Activated CD8-positive, alpha-beta T cell treated with anti-CD3 and anti-CD28 coated beads, Interleukin-2, amount 10 ng/mL, durations not matched to agents 7 days and 5 days (primary cell): ENCODE results near the gene LRPPRC. TPM values are rescaled to one million over a fixed set of nuclear protein-coding genes. Genes with fewer than 3 reads are reported as not detected.

Experiments used
- ATAC-seq: fragments of 150-1000 bp; cut with Tn5 transposase; one replicate; pipeline ENCODE4 v1.10.0; 2021; ENCODE audit warnings: moderate library complexity
- CTCF ChIA-PET: fragments of 350-600 bp; sonication (Branson Sonifier 250); formaldehyde crosslinking; loops from one replicate; lab custom pipeline; 2021; ENCODE audit warnings: antibody characterized with exemption; lab: Charles Lee
- POLR2A ChIA-PET: fragments of 350-600 bp; sonication (Branson Sonifier 250); formaldehyde crosslinking; loops from one replicate; lab custom pipeline; 2021; ENCODE audit warnings: antibody characterized with exemption; lab: Charles Lee
- DNase-seq: peaks from one replicate; pipeline ENCODE4 v3.0.0-alpha.2; 2020
- H3K27ac Mint-ChIP-seq: one replicate; pipeline ENCODE4 v1.8.0; 2021; ENCODE audit warnings: mild to moderate bottlenecking, mixed read lengths
- H3K27me3 Mint-ChIP-seq: one replicate; pipeline ENCODE4 v1.8.0; 2021; ENCODE audit warnings: low read depth, mixed read lengths
- H3K36me3 Mint-ChIP-seq: one replicate; pipeline ENCODE4 v1.8.0; 2021; ENCODE audit warnings: low read depth, mixed read lengths
- H3K4me1 Mint-ChIP-seq: one replicate; pipeline ENCODE4 v1.8.0; 2021; ENCODE audit warnings: low read depth, mixed read lengths
- H3K4me3 Mint-ChIP-seq: one replicate; pipeline ENCODE4 v1.8.0; 2021; ENCODE audit warnings: mild to moderate bottlenecking, mixed read lengths
- H3K9me3 Mint-ChIP-seq: one replicate; pipeline ENCODE4 v1.8.0; 2022; ENCODE audit warnings: mixed read lengths; ENCODE audit not compliant: insufficient read depth
- total RNA-seq, 2 experiments: library from RNA; stranded (reverse); gene quantifications; one replicate each; pipeline ENCODE4 v1.2.3, GENCODE V29; 2021

LRPPRC gene
- total RNA-seq, 2 experiments from 2014 or later, result 91.2 to 94.7 TPM

DNA sequence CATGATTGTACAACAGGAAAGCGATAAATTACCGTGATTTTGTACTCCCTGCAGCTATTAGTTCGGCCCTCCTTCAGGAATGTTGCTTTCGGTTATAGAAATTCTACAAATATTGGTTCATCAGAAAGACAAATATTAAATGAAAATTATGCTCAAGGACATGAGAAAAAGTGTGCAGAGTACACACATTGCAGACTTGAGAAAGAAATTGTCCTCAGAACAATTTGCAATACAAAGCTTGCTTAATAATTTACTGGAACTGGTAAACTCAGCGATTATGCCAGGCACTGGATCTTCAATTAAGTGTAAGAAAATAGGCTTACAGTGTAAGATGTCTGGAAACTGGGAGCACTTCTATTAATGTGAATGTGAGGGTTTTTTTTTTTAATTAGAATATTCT lies 111.1 kb downstream of the LRPPRC start:
- Mint-ChIP-seq H3K36me3 (peaks cover 29% of the 10 kb centered on the region), H3K27me3 (no peaks in the 10 kb centered on the region), H3K9me3 (no peaks in the 10 kb centered on the region), H3K4me1 (no peaks in the 10 kb centered on the region), H3K27ac (no peak overlapping the region), H3K4me3 (no peak overlapping the region)
- no peak for ATAC-seq
- ChIA-PET CTCF (no interaction called here), POLR2A (interaction anchor here (1.1 kb wide), 1 partner anchor 120 kb away, joined by 3 read pairs; no protein-coding TSS in a partner anchor)
- no peak for DNase-seq

- Mint-ChIP-seq H3K27me3 (no peaks in the 10 kb centered on the region), H3K4me3 (no peak overlapping the region), H3K9me3 (no peaks in the 10 kb centered on the region), H3K27ac (no peak overlapping the region), H3K4me1 (peaks cover 4% of the 10 kb centered on the region), H3K36me3 (peaks cover 9% of the 10 kb centered on the region)
- POLR2A ChIA-PET, result no interaction called here
- CTCF ChIA-PET, result no interaction called here
- DNase-seq (no peak), ATAC-seq (no peak)
These were observed 113.5 kb downstream of the LRPPRC start for GRCh38 chr2:43882312-43882711.

- no peak overlapping the region for H3K4me3 Mint-ChIP-seq
- H3K9me3 Mint-ChIP-seq, result no peaks in the 10 kb centered on the region
- ChIA-PET CTCF (no interaction called here), POLR2A (no interaction called here)
- H3K27ac Mint-ChIP-seq, result no peak overlapping the region
- H3K36me3 Mint-ChIP-seq, result peaks cover 3% of the 10 kb centered on the region
- H3K27me3 Mint-ChIP-seq, result no peaks in the 10 kb centered on the region
- no peak for ATAC-seq
- peaks cover 4% of the 10 kb centered on the region for H3K4me1 Mint-ChIP-seq
- DNase-seq, result no peak
These were observed 114.8 kb downstream of the LRPPRC start for GRCh38 chr2:43880952-43881351.

DNA sequence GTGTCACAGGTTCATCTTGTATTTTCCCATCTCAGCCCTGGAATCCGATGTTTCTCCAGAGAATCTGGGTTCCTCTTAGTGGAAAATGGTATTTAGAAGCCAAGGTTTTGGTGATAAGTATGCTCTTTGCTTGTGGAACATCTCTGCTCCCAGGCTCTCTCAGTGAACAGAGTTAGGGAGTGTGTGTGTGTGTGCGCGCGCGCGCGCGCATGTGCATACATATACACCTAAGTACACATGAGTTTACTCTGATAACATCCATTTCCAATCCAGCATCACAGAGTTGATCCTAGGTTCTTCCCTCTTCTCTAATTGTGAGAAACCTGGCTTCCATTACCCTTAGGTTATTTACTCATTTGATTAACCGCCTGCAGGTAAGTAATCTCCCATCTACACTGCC lies 115.3 kb downstream of the LRPPRC start:
- ChIA-PET CTCF (no interaction called here), POLR2A (no interaction called here)
- Mint-ChIP-seq H3K9me3 (no peaks in the 10 kb centered on the region), H3K27me3 (no peaks in the 10 kb centered on the region), H3K4me1 (peaks cover 4% of the 10 kb centered on the region), H3K27ac (no peak overlapping the region), H3K36me3 (peaks cover 3% of the 10 kb centered on the region), H3K4me3 (no peak overlapping the region)
- no peak for DNase-seq
- ATAC-seq, result no peak

GRCh38 chr2:43879261-43879660 lies 116.5 kb downstream of the LRPPRC start:
- ChIA-PET POLR2A (no interaction called here), CTCF (no interaction called here)
- no peak for ATAC-seq
- no peak for DNase-seq
- no peaks in the 10 kb centered on the region for H3K36me3 Mint-ChIP-seq
- no peak overlapping the region for H3K4me3 Mint-ChIP-seq
- H3K27me3 Mint-ChIP-seq, result no peaks in the 10 kb centered on the region
- H3K9me3 Mint-ChIP-seq, result no peaks in the 10 kb centered on the region
- no peak overlapping the region for H3K27ac Mint-ChIP-seq
- peaks cover 4% of the 10 kb centered on the region for H3K4me1 Mint-ChIP-seq

- Mint-ChIP-seq H3K27ac (no peak overlapping the region), H3K4me3 (no peak overlapping the region)
- POLR2A ChIA-PET, result no interaction called here
These were observed 117.9 kb downstream of the LRPPRC start for GRCh38 chr2:43877782-43878464.

DNA sequence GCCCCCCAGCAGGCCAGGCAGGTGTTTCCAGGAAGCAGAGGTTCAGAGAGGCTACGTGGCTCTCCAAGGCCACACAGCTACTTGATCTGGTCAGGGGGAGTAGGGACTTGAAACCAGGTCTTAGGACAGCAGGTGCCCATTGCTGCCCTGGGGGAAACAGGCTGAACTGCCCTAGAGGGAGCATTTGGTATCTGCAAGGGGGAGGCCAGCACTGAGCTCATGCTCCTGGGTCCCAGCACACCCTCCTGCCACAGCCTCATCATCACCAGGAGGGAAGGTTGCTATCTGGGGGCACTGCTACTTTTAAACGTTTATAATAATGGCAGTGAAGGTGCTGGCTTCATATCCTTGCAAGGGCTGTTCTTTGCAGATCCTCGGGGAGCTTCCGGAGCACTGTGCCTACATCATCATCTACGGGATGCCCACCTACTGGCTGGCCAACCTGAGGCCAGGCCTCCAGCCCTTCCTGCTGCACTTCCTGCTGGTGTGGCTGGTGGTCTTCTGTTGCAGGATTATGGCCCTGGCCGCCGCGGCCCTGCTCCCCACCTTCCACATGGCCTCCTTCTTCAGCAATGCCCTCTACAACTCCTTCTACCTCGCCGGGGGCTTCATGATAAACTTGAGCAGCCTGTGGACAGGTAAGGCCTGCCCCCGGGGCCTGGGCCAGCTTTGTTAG lies 120.9 kb downstream of the LRPPRC start:
- peaks cover 10% of the 10 kb centered on the region for H3K27me3 Mint-ChIP-seq
- ChIA-PET CTCF (no interaction called here), POLR2A (no interaction called here)
- H3K4me3 Mint-ChIP-seq, result no peak overlapping the region
- DNase-seq, result no peak
- no peaks in the 10 kb centered on the region for H3K36me3 Mint-ChIP-seq
- no peaks in the 10 kb centered on the region for H3K9me3 Mint-ChIP-seq
- no peak overlapping the region for H3K27ac Mint-ChIP-seq
- ATAC-seq, result no peak
- peaks cover 4% of the 10 kb centered on the region for H3K4me1 Mint-ChIP-seq

More at GRCh38 chr2:43877782-43878464, 117.9 kb downstream of the LRPPRC start:
- H3K36me3 Mint-ChIP-seq, result no peaks in the 10 kb centered on the region
- peak; percentile 79 for ATAC-seq
- H3K9me3 Mint-ChIP-seq, result no peaks in the 10 kb centered on the region
- H3K27me3 Mint-ChIP-seq, result peaks cover 2% of the 10 kb centered on the region
- peak; percentile 75 for DNase-seq
- H3K4me1 Mint-ChIP-seq, result peaks cover 4% of the 10 kb centered on the region
- CTCF ChIA-PET, result interaction anchor here (0.6 to 1.5 kb wide), 9 partner anchors 11 to 466 kb away, joined by 3 to 21 read pairs (median 5); no protein-coding TSS in a partner anchor

GRCh38 chr2:43872151-43872550 lies 123.6 kb downstream of the LRPPRC start:
- H3K4me3 Mint-ChIP-seq, result no peak overlapping the region
- ChIA-PET CTCF (no interaction called here), POLR2A (no interaction called here)
- no peaks in the 10 kb centered on the region for H3K36me3 Mint-ChIP-seq
- no peak overlapping the region for H3K27ac Mint-ChIP-seq
- DNase-seq (no peak), ATAC-seq (no peak)
- peaks cover 11% of the 10 kb centered on the region for H3K27me3 Mint-ChIP-seq
- H3K4me1 Mint-ChIP-seq, result no peaks in the 10 kb centered on the region
- H3K9me3 Mint-ChIP-seq, result no peaks in the 10 kb centered on the region

GRCh38 chr2:43855292-43855691 lies 140.5 kb downstream of the LRPPRC start:
- no peak overlapping the region for H3K4me3 Mint-ChIP-seq
- H3K27ac Mint-ChIP-seq, result no peak overlapping the region
- ChIA-PET POLR2A (no interaction called here), CTCF (interaction anchor here (1.4 kb wide), 1 partner anchor 9 kb away, joined by 3 read pairs; no protein-coding TSS in a partner anchor)
- no peak for DNase-seq
- no peak for ATAC-seq
- H3K4me1 Mint-ChIP-seq, result no peaks in the 10 kb centered on the region
- no peaks in the 10 kb centered on the region for H3K36me3 Mint-ChIP-seq
- H3K9me3 Mint-ChIP-seq, result no peaks in the 10 kb centered on the region
- H3K27me3 Mint-ChIP-seq, result peaks cover 15% of the 10 kb centered on the region

DNA sequence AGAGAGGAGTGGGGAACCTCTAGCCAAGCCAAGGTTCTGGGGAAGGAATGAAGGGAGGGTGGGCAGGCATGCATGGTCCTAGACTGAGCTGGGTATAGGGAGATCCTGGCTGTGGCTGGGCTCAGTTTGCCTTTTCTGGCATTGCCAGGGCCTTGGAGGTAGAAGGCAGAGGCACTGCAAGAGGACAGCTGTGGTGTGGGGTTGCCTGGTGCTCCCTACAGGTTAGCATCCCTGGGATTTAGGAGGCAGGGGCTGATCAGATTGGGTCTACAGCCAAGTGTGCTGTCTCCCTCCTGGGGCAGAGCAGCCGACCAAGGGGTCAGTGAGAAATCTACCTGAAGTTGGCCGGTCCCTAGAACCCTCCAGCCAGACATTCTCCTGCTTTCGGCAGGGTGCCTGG lies 141.1 kb downstream of the LRPPRC start:
- ATAC-seq (no peak), DNase-seq (no peak)
- Mint-ChIP-seq H3K4me1 (no peaks in the 10 kb centered on the region), H3K9me3 (no peaks in the 10 kb centered on the region), H3K36me3 (no peaks in the 10 kb centered on the region), H3K4me3 (no peak overlapping the region), H3K27ac (no peak overlapping the region), H3K27me3 (peaks cover 15% of the 10 kb centered on the region)
- ChIA-PET CTCF (interaction anchor here (1.4 kb wide), 1 partner anchor 9 kb away, joined by 3 read pairs; no protein-coding TSS in a partner anchor), POLR2A (no interaction called here)

DNA sequence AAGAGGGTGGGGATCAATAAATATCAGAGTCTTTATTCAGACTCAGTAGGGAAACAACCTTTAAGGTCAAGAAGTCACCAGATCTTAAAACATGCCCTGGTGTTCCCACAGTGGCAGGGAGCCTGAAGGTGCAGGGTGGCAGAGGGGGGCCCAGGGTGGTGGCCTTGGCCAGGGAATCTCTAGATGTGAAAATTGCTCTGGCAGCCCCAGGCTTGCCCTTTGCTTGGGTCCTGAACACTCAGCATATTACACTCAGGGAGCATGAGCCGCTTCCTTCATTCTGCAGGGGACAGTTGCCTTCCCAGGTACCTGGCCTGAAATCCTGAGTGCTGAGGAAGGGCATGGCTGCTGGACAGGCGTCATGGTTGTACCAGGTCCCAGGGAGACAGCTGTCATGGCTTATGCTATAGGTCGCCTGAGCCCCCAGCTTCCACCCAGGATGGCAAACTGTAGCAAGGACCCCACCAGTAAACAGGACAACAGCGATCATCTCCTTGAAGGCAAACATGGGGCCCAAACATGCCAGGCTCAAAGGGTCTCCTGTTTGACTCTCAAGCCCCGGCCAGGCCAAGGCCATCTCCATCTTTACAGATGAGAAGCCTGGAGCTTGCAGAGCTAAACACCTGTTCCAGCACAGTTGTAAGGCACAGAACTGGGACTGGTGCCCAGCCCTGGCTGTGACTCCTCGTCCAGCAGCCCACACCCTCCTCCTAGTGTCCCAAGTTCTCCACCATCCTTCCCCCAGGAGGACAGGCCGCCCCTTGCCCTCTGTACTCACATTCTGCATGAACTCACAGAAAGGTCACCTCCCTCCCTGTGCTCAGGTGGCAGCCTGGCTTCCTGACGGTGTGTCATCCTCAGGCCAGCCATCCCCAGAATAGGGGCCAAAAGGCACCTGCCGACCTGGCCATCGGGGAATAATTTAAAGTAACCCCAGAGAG lies 142.4 kb downstream of the LRPPRC start:
- DNase-seq (no peak), ATAC-seq (no peak)
- Mint-ChIP-seq H3K4me1 (no peaks in the 10 kb centered on the region), H3K4me3 (no peak overlapping the region), H3K36me3 (no peaks in the 10 kb centered on the region), H3K27ac (no peak overlapping the region), H3K27me3 (peaks cover 12% of the 10 kb centered on the region), H3K9me3 (no peaks in the 10 kb centered on the region)
- POLR2A ChIA-PET, result interaction anchor here (0.6 kb wide), 1 partner anchor 48 kb away, joined by 3 read pairs; no protein-coding TSS in a partner anchor
- CTCF ChIA-PET, result interaction anchor here (1.4 kb wide), 1 partner anchor 7 kb away, joined by 3 read pairs; no protein-coding TSS in a partner anchor
